Liver (tissue), 3 donors: ENCODE results near the gene RNU11.

Experiments used
- EGR1 ChIP-seq, 2 donors: IDR thresholded peaks; 2 replicates each; pipeline ENCODE4 v1.6.1; 2016 to 2018; ENCODE audit warnings: antibody characterized with exemption in 2 of 2, low read depth in 2 of 2
- FOXA1 ChIP-seq: IDR thresholded peaks from 2 replicates; pipeline ENCODE4 v1.6.1; 2016; ENCODE audit warnings: antibody characterized with exemption
- FOXA2 ChIP-seq: IDR thresholded peaks from 2 replicates; pipeline ENCODE4 v1.6.1; 2016; ENCODE audit warnings: antibody characterized with exemption
- GABPA ChIP-seq, 2 donors: IDR thresholded peaks in 1 of 2; conservative IDR thresholded peaks in 1 of 2; 2 replicates each; pipeline ENCODE4 v1.6.1; 2016; ENCODE audit warnings: antibody characterized with exemption in 2 of 2, mild to moderate bottlenecking in 1 of 2, moderate library complexity in 1 of 2
- RAD21 ChIP-seq, 2 donors: IDR thresholded peaks; 2 replicates each; pipeline ENCODE4 v1.6.1; 2016; ENCODE audit warnings: antibody characterized with exemption in 2 of 2, mild to moderate bottlenecking in 2 of 2
- SP1 ChIP-seq: IDR thresholded peaks from 2 replicates; pipeline ENCODE4 v1.6.1; 2018; ENCODE audit warnings: antibody characterized with exemption, mild to moderate bottlenecking
- TAF1 ChIP-seq: conservative IDR thresholded peaks from 2 replicates; pipeline ENCODE4 v1.6.1; 2016; ENCODE audit warnings: antibody characterized with exemption, mild to moderate bottlenecking
- TF ChIP-seq, protein P1 (sequence below): fragments of 150-350 bp; IDR thresholded peaks from 2 replicates; pipeline ENCODE4 v1.5.1; 2017; ENCODE audit warnings: improper control_type of control experiment, low read depth, low read length; ENCODE audit not compliant: missing input control
- TF ChIP-seq, protein P2 (sequence below): IDR thresholded peaks from 2 replicates; pipeline ENCODE4 v1.6.1; 2016; ENCODE audit warnings: antibody characterized with exemption, mild to moderate bottlenecking
- TF ChIP-seq, protein P3 (sequence below): IDR thresholded peaks from 2 replicates; pipeline ENCODE4 v1.6.1; 2016; ENCODE audit warnings: antibody characterized with exemption
- TF ChIP-seq, protein P4 (sequence below): IDR thresholded peaks from 2 replicates; pipeline ENCODE4 v1.6.1; 2016; ENCODE audit warnings: antibody characterized with exemption
- donor health status: healthy.
- donor health status: healthy.

DNA sequence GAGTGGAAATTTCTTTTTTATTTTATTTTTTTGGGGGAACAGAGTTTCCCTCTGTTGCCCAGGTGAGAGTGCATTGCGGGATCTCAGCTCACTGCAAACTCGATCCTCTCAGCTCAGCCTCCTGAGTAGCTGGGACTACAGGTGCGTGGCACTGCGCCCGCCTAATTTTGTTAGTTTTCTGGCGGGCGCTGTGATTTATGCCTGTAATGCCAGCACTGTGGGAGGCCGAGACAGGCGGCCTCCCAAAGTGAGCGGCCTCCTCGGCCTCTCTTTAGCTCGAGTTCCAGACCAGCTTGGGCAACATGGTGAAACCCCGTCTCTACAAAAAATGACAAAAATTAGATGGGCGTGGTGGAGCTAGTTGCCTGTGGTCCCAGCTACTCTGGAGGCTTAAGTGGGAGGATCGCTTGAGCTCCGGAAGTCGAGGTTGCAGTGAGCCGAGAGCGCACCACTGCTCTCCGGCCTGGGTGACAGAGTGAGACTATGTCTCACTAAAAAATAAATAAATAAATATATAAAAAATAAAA, 22.9 kb downstream of the RNU11 start:
- TF ChIP-seq, protein P1, sequence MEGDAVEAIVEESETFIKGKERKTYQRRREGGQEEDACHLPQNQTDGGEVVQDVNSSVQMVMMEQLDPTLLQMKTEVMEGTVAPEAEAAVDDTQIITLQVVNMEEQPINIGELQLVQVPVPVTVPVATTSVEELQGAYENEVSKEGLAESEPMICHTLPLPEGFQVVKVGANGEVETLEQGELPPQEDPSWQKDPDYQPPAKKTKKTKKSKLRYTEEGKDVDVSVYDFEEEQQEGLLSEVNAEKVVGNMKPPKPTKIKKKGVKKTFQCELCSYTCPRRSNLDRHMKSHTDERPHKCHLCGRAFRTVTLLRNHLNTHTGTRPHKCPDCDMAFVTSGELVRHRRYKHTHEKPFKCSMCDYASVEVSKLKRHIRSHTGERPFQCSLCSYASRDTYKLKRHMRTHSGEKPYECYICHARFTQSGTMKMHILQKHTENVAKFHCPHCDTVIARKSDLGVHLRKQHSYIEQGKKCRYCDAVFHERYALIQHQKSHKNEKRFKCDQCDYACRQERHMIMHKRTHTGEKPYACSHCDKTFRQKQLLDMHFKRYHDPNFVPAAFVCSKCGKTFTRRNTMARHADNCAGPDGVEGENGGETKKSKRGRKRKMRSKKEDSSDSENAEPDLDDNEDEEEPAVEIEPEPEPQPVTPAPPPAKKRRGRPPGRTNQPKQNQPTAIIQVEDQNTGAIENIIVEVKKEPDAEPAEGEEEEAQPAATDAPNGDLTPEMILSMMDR: no peak
- TF ChIP-seq, protein P2, sequence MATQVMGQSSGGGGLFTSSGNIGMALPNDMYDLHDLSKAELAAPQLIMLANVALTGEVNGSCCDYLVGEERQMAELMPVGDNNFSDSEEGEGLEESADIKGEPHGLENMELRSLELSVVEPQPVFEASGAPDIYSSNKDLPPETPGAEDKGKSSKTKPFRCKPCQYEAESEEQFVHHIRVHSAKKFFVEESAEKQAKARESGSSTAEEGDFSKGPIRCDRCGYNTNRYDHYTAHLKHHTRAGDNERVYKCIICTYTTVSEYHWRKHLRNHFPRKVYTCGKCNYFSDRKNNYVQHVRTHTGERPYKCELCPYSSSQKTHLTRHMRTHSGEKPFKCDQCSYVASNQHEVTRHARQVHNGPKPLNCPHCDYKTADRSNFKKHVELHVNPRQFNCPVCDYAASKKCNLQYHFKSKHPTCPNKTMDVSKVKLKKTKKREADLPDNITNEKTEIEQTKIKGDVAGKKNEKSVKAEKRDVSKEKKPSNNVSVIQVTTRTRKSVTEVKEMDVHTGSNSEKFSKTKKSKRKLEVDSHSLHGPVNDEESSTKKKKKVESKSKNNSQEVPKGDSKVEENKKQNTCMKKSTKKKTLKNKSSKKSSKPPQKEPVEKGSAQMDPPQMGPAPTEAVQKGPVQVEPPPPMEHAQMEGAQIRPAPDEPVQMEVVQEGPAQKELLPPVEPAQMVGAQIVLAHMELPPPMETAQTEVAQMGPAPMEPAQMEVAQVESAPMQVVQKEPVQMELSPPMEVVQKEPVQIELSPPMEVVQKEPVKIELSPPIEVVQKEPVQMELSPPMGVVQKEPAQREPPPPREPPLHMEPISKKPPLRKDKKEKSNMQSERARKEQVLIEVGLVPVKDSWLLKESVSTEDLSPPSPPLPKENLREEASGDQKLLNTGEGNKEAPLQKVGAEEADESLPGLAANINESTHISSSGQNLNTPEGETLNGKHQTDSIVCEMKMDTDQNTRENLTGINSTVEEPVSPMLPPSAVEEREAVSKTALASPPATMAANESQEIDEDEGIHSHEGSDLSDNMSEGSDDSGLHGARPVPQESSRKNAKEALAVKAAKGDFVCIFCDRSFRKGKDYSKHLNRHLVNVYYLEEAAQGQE: no peak
- TF ChIP-seq FOXA1 (no peak), SP1 (no peak), EGR1 (IDR thresholded peaks at IDR 0.05; ENCODE audit: low read depth in 2 of 2) (no peak), TAF1 (no peak), GABPA (IDR thresholded peaks at IDR 0.05 in 1 of 2, conservative IDR thresholded peaks at IDR 0.05 in 1 of 2) (no peak), FOXA2 (no peak), RAD21 (IDR thresholded peaks at IDR 0.05) (no peak)
- TF ChIP-seq, protein P3, sequence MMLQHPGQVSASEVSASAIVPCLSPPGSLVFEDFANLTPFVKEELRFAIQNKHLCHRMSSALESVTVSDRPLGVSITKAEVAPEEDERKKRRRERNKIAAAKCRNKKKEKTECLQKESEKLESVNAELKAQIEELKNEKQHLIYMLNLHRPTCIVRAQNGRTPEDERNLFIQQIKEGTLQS: no peak
- TF ChIP-seq, protein P4, sequence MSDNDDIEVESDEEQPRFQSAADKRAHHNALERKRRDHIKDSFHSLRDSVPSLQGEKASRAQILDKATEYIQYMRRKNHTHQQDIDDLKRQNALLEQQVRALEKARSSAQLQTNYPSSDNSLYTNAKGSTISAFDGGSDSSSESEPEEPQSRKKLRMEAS: no peak
